ENCODE measurements around the gene SLC19A1. TPM values are rescaled to one million over a fixed set of nuclear protein-coding genes. Genes with fewer than 3 reads are reported as not detected.

The SLC19A1 gene
- total RNA-seq, 2 experiments from 2014 or later, result 30.0 to 31.2 TPM

- peak overlapping the region; percentile 40 for H3K27ac Mint-ChIP-seq
- peak overlapping the region; percentile 51 for H3K4me3 Mint-ChIP-seq
- ChIA-PET CTCF (interaction anchor here (0.9 to 1.1 kb wide), 2 partner anchors 11 to 13 kb away, joined by 3 read pairs; no protein-coding TSS in a partner anchor), POLR2A (interaction anchor here (0.7 to 1.5 kb wide), 2 partner anchors 8 to 49 kb away, joined by 4 read pairs; no protein-coding TSS in a partner anchor)
- H3K27me3 Mint-ChIP-seq, result no peaks in the 10 kb centered on the region
- no peaks in the 10 kb centered on the region for H3K9me3 Mint-ChIP-seq
- H3K36me3 Mint-ChIP-seq (ENCODE audit: low read depth), result no peaks in the 10 kb centered on the region
- H3K4me1 Mint-ChIP-seq, result peaks cover 20% of the 10 kb centered on the region
- DNase-seq, result peak; percentile 15
These were observed 1.1 kb upstream of the SLC19A1 start for GRCh38 chr21:45543371-45543709.

GRCh38 chr21:45542667-45543370, 579 bp upstream of the SLC19A1 start:
- peak; percentile 16 for DNase-seq
- no peaks in the 10 kb centered on the region for H3K36me3 Mint-ChIP-seq (ENCODE audit: low read depth)
- no peaks in the 10 kb centered on the region for H3K9me3 Mint-ChIP-seq
- ChIA-PET POLR2A (interaction anchor here (0.7 to 1.5 kb wide), 2 partner anchors 9 to 49 kb away, joined by 4 read pairs; no protein-coding TSS in a partner anchor), CTCF (no interaction called here)
- peak overlapping the region; percentile 46 for H3K4me3 Mint-ChIP-seq
- peaks cover 20% of the 10 kb centered on the region for H3K4me1 Mint-ChIP-seq
- no peak overlapping the region for H3K27ac Mint-ChIP-seq
- no peaks in the 10 kb centered on the region for H3K27me3 Mint-ChIP-seq

GRCh38 chr21:45541221-45542039, 810 bp downstream of the SLC19A1 start:
- Mint-ChIP-seq H3K4me3 (peak overlapping the region; percentile 65), H3K9me3 (no peaks in the 10 kb centered on the region), H3K4me1 (peaks cover 20% of the 10 kb centered on the region), H3K36me3 (ENCODE audit: low read depth) (peaks cover under 1% of the 10 kb centered on the region), H3K27ac (peak overlapping the region; percentile 65), H3K27me3 (no peaks in the 10 kb centered on the region)
- ChIA-PET POLR2A (interaction anchor here (0.8 to 2.8 kb wide), 2 partner anchors 10 to 54 kb away, joined by 3 to 13 read pairs; no protein-coding TSS in a partner anchor), CTCF (no interaction called here)
- peak; percentile 82 for DNase-seq

- Mint-ChIP-seq H3K9me3 (no peaks in the 10 kb centered on the region), H3K4me1 (peaks cover 20% of the 10 kb centered on the region), H3K4me3 (peak overlapping the region; percentile 65), H3K27ac (peak overlapping the region; percentile 65), H3K36me3 (ENCODE audit: low read depth) (peaks cover 4% of the 10 kb centered on the region), H3K27me3 (no peaks in the 10 kb centered on the region)
- POLR2A ChIA-PET, result interaction anchor here (0.9 to 2.8 kb wide), 3 partner anchors 8 to 22 kb away, joined by 3 to 13 read pairs (median 3); no protein-coding TSS in a partner anchor
- no peak for DNase-seq
- CTCF ChIA-PET, result no interaction called here
These were observed 1.7 kb downstream of the SLC19A1 start for GRCh38 chr21:45540601-45540970.

GRCh38 chr21:45539796-45540600, 2.2 kb downstream of the SLC19A1 start:
- CTCF ChIA-PET, result no interaction called here
- Mint-ChIP-seq H3K4me3 (peak overlapping the region; percentile 65), H3K27ac (peak overlapping the region; percentile 16), H3K36me3 (ENCODE audit: low read depth) (peaks cover 6% of the 10 kb centered on the region), H3K4me1 (peaks cover 20% of the 10 kb centered on the region), H3K9me3 (no peaks in the 10 kb centered on the region), H3K27me3 (no peaks in the 10 kb centered on the region)
- no peak for DNase-seq
- POLR2A ChIA-PET, result interaction anchor here (0.9 to 2.8 kb wide), 3 partner anchors 8 to 21 kb away, joined by 3 to 13 read pairs (median 3); no protein-coding TSS in a partner anchor

- DNase-seq, result no peak
- no peaks in the 10 kb centered on the region for H3K27me3 Mint-ChIP-seq
- CTCF ChIA-PET, result no interaction called here
- peaks cover 6% of the 10 kb centered on the region for H3K36me3 Mint-ChIP-seq (ENCODE audit: low read depth)
- H3K9me3 Mint-ChIP-seq, result no peaks in the 10 kb centered on the region
- H3K4me3 Mint-ChIP-seq, result no peak overlapping the region
- peak overlapping the region; percentile 24 for H3K27ac Mint-ChIP-seq
- peaks cover 20% of the 10 kb centered on the region for H3K4me1 Mint-ChIP-seq
- POLR2A ChIA-PET, result interaction anchor here (1.3 to 2.8 kb wide), 2 partner anchors 9 to 12 kb away, joined by 3 to 13 read pairs; no protein-coding TSS in a partner anchor
These were observed 3.0 kb downstream of the SLC19A1 start for GRCh38 chr21:45539046-45539795.

- peak overlapping the region; percentile 24 for H3K27ac Mint-ChIP-seq
- no peaks in the 10 kb centered on the region for H3K27me3 Mint-ChIP-seq
- H3K9me3 Mint-ChIP-seq, result no peaks in the 10 kb centered on the region
- POLR2A ChIA-PET, result no interaction called here
- peaks cover 6% of the 10 kb centered on the region for H3K36me3 Mint-ChIP-seq (ENCODE audit: low read depth)
- peaks cover 20% of the 10 kb centered on the region for H3K4me1 Mint-ChIP-seq
- CTCF ChIA-PET, result no interaction called here
- DNase-seq, result no peak
- no peak overlapping the region for H3K4me3 Mint-ChIP-seq
These were observed 3.7 kb downstream of the SLC19A1 start for GRCh38 chr21:45538381-45539045.

- ChIA-PET CTCF (no interaction called here), POLR2A (no interaction called here)
- Mint-ChIP-seq H3K36me3 (ENCODE audit: low read depth) (peaks cover 6% of the 10 kb centered on the region), H3K4me1 (peaks cover 24% of the 10 kb centered on the region), H3K4me3 (no peak overlapping the region), H3K27me3 (no peaks in the 10 kb centered on the region), H3K27ac (no peak overlapping the region), H3K9me3 (no peaks in the 10 kb centered on the region)
- no peak for DNase-seq
These were observed 4.4 kb downstream of the SLC19A1 start for GRCh38 chr21:45537746-45538291.

GRCh38 chr21:45537111-45537745, 5.0 kb downstream of the SLC19A1 start:
- Mint-ChIP-seq H3K27ac (no peak overlapping the region), H3K9me3 (no peaks in the 10 kb centered on the region), H3K27me3 (no peaks in the 10 kb centered on the region), H3K4me1 (peaks cover 30% of the 10 kb centered on the region), H3K36me3 (ENCODE audit: low read depth) (peaks cover 12% of the 10 kb centered on the region), H3K4me3 (no peak overlapping the region)
- POLR2A ChIA-PET, result no interaction called here
- DNase-seq, result no peak
- CTCF ChIA-PET, result no interaction called here

- no peaks in the 10 kb centered on the region for H3K9me3 Mint-ChIP-seq
- no peak for DNase-seq
- POLR2A ChIA-PET, result no interaction called here
- H3K27ac Mint-ChIP-seq, result no peak overlapping the region
- H3K36me3 Mint-ChIP-seq (ENCODE audit: low read depth), result peaks cover 18% of the 10 kb centered on the region
- CTCF ChIA-PET, result no interaction called here
- H3K4me3 Mint-ChIP-seq, result no peak overlapping the region
- H3K4me1 Mint-ChIP-seq, result peaks cover 28% of the 10 kb centered on the region
- no peaks in the 10 kb centered on the region for H3K27me3 Mint-ChIP-seq
These were observed 5.7 kb downstream of the SLC19A1 start for GRCh38 chr21:45536301-45537081.

All from activated CD4-positive, alpha-beta memory T cell treated with anti-CD3 and anti-CD28 coated beads, Interleukin-2, amount 10 ng/mL, durations not matched to agents 7 days and 5 days (primary cell).